Measurements from ENCODE around the gene CDC42BPA.
"Not testable (repeated sequence)": the region's sequence is repeated elsewhere in the genome, so short reads cannot be mapped to it uniquely, and the experiment has no call there.

Gene CDC42BPA

DNA sequence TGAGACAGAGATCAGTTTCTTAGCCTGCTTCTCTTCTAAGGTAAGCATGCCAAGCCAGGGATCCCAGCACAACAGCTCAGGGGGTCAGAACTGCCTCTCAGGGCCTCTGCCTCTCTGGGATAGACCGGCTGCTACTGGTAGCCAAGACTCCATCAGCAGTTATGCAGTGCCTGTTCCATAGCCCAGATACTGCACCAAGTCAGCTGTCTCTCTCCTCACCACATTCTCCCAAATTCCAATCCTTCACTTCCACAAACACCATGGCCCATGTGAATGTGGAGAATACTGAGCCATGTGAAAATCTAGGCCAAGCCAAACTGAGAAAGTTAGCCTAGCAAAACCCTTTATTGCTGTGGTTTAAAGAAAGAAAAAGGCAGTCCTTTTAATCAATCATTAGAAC, 37.5 kb downstream of the CDC42BPA start:
- TF ChIP-seq CTCF (IDR thresholded peaks at IDR 0.05; ENCODE audit: unreplicated experiment in 3 of 3) = no peak
- H3K9me3 Mint-ChIP-seq = peaks cover 17% of the 10 kb centered on the region
- peaks cover 33% of the 10 kb centered on the region for H3K36me3 Mint-ChIP-seq (ENCODE audit: low read depth)

DNA sequence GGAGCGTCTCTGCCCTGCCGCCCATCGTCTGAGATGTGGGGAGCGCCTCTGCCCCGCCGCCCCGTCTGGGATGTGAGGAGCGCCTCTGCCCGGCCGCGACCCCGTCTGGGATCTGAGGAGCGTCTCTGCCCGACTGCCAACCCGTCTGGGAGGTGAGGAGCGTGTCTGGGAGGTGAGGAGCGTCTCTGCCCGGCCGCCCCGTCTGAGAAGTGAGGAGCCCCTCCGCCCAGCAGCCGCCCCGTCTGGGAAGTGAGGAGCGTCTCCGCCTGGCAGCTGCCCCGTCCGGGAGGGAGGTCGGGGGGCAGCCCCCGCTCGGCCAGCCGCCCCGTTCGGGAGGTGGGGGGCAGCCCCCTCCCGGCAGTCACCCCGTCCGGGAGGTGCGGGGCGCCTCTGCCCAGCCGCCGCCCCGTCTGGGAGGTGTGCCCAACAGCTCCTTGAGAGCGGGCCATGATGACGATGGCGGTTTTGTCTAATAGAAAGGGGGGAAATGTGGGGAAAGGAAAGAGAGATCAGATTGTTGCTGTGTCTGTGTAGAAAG, 42.1 kb downstream of the CDC42BPA start:
- H3K27me3 Mint-ChIP-seq (ENCODE audit: low read depth); H3K4me3 Mint-ChIP-seq; H3K27ac Mint-ChIP-seq; H3K4me1 Mint-ChIP-seq: not testable (repeated sequence)
- Mint-ChIP-seq H3K9me3 (peaks cover 16% of the 10 kb centered on the region), H3K36me3 (ENCODE audit: low read depth) (peaks cover 34% of the 10 kb centered on the region)

More for the DNA sequence above, 37.5 kb downstream of the CDC42BPA start:
- no peak overlapping the region for H3K27ac Mint-ChIP-seq
- no peaks in the 10 kb centered on the region for H3K4me1 Mint-ChIP-seq
- no peak overlapping the region for H3K4me3 Mint-ChIP-seq
- H3K27me3 Mint-ChIP-seq (ENCODE audit: low read depth) = no peaks in the 10 kb centered on the region

DNA sequence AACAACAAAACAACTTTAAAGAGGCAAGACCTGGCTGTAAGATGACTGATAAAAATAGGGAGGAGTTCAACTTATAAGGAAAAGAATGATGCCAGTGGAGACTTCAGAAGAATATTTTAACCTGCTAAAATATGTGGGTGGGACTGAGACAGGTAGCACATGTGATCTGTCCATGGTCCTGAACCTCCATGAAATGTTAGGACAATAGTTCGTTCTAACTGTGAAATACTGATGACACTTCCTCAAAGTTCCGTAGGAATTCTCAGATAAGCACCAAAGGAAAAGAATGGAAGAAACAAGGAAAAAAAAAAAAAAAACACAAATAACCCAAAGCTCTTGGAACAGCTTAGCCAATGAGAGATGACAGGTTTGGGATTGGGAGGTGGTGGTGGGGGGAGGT, 44.7 kb downstream of the CDC42BPA start:
- TF ChIP-seq CTCF (IDR thresholded peaks at IDR 0.05; ENCODE audit: unreplicated experiment in 3 of 3) = no peak
- no peak overlapping the region for H3K4me3 Mint-ChIP-seq
- no peaks in the 10 kb centered on the region for H3K27me3 Mint-ChIP-seq (ENCODE audit: low read depth)
- peaks cover 16% of the 10 kb centered on the region for H3K9me3 Mint-ChIP-seq
- no peaks in the 10 kb centered on the region for H3K4me1 Mint-ChIP-seq
- no peak overlapping the region for H3K27ac Mint-ChIP-seq
- peaks cover 23% of the 10 kb centered on the region for H3K36me3 Mint-ChIP-seq (ENCODE audit: low read depth)

GRCh38 chr1:227272428-227272827, 45.9 kb downstream of the CDC42BPA start:
- Mint-ChIP-seq H3K9me3 (peaks cover 15% of the 10 kb centered on the region), H3K36me3 (ENCODE audit: low read depth) (peaks cover 22% of the 10 kb centered on the region), H3K27ac (no peak overlapping the region), H3K27me3 (ENCODE audit: low read depth) (no peaks in the 10 kb centered on the region), H3K4me1 (no peaks in the 10 kb centered on the region), H3K4me3 (no peak overlapping the region)
- TF ChIP-seq CTCF (IDR thresholded peaks at IDR 0.05; ENCODE audit: unreplicated experiment in 3 of 3) = no peak

GRCh38 chr1:227270554-227270953, 47.7 kb downstream of the CDC42BPA start:
- H3K27me3 Mint-ChIP-seq (ENCODE audit: low read depth) = no peaks in the 10 kb centered on the region
- peaks cover 12% of the 10 kb centered on the region for H3K9me3 Mint-ChIP-seq
- TF ChIP-seq CTCF (IDR thresholded peaks at IDR 0.05; ENCODE audit: unreplicated experiment in 3 of 3) = no peak
- peaks cover 19% of the 10 kb centered on the region for H3K36me3 Mint-ChIP-seq (ENCODE audit: low read depth)
- H3K4me3 Mint-ChIP-seq = no peak overlapping the region
- H3K27ac Mint-ChIP-seq = no peak overlapping the region
- H3K4me1 Mint-ChIP-seq = peaks cover 9% of the 10 kb centered on the region

- no peak overlapping the region for H3K4me3 Mint-ChIP-seq
- H3K4me1 Mint-ChIP-seq = peaks cover 12% of the 10 kb centered on the region
- H3K36me3 Mint-ChIP-seq (ENCODE audit: low read depth) = peaks cover 4% of the 10 kb centered on the region
- TF ChIP-seq CTCF (IDR thresholded peaks at IDR 0.05; ENCODE audit: unreplicated experiment in 3 of 3) = no peak
- peaks cover 5% of the 10 kb centered on the region for H3K9me3 Mint-ChIP-seq
- no peak overlapping the region for H3K27ac Mint-ChIP-seq
- no peaks in the 10 kb centered on the region for H3K27me3 Mint-ChIP-seq (ENCODE audit: low read depth)
Measured at GRCh38 chr1:227268943-227269342, 49.3 kb downstream of the CDC42BPA start.
